ENCODE measurements around the gene REEP2.
"Not testable (repeated sequence)": the region's sequence is repeated elsewhere in the genome, so short reads cannot be mapped to it uniquely, and the experiment has no call there.

GRCh38 chr5:138410996-138411640, 27.7 kb upstream of the REEP2 start:
- TF ChIP-seq EZH2 (IDR thresholded peaks at IDR 0.05; ENCODE audit: low read depth, unreplicated experiment); ZNF331 (CRISPR knock-in tag; IDR thresholded peaks at IDR 0.05; ENCODE audit: low read depth); POLR2AphosphoS5 (IDR thresholded peaks at IDR 0.05; ENCODE audit: low read depth); EZH2phosphoT487 (IDR thresholded peaks at IDR 0.05; ENCODE audit: unreplicated experiment); ZNF114 (CRISPR knock-in tag; IDR thresholded peaks at IDR 0.05); STAT1 (IDR thresholded peaks at IDR 0.05; ENCODE audit: unreplicated experiment); JUNB (IDR thresholded peaks at IDR 0.05; ENCODE audit: unreplicated experiment); NANOG (IDR thresholded peaks at IDR 0.05; ENCODE audit: borderline replicate concordance); ZNF462 (CRISPR knock-in tag; IDR thresholded peaks at IDR 0.05): not testable (repeated sequence)
- TF ChIP-seq, protein P1, sequence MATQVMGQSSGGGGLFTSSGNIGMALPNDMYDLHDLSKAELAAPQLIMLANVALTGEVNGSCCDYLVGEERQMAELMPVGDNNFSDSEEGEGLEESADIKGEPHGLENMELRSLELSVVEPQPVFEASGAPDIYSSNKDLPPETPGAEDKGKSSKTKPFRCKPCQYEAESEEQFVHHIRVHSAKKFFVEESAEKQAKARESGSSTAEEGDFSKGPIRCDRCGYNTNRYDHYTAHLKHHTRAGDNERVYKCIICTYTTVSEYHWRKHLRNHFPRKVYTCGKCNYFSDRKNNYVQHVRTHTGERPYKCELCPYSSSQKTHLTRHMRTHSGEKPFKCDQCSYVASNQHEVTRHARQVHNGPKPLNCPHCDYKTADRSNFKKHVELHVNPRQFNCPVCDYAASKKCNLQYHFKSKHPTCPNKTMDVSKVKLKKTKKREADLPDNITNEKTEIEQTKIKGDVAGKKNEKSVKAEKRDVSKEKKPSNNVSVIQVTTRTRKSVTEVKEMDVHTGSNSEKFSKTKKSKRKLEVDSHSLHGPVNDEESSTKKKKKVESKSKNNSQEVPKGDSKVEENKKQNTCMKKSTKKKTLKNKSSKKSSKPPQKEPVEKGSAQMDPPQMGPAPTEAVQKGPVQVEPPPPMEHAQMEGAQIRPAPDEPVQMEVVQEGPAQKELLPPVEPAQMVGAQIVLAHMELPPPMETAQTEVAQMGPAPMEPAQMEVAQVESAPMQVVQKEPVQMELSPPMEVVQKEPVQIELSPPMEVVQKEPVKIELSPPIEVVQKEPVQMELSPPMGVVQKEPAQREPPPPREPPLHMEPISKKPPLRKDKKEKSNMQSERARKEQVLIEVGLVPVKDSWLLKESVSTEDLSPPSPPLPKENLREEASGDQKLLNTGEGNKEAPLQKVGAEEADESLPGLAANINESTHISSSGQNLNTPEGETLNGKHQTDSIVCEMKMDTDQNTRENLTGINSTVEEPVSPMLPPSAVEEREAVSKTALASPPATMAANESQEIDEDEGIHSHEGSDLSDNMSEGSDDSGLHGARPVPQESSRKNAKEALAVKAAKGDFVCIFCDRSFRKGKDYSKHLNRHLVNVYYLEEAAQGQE (IDR thresholded peaks at IDR 0.05; ENCODE audit: unreplicated experiment): not testable (repeated sequence)
- TF ChIP-seq, protein P2, sequence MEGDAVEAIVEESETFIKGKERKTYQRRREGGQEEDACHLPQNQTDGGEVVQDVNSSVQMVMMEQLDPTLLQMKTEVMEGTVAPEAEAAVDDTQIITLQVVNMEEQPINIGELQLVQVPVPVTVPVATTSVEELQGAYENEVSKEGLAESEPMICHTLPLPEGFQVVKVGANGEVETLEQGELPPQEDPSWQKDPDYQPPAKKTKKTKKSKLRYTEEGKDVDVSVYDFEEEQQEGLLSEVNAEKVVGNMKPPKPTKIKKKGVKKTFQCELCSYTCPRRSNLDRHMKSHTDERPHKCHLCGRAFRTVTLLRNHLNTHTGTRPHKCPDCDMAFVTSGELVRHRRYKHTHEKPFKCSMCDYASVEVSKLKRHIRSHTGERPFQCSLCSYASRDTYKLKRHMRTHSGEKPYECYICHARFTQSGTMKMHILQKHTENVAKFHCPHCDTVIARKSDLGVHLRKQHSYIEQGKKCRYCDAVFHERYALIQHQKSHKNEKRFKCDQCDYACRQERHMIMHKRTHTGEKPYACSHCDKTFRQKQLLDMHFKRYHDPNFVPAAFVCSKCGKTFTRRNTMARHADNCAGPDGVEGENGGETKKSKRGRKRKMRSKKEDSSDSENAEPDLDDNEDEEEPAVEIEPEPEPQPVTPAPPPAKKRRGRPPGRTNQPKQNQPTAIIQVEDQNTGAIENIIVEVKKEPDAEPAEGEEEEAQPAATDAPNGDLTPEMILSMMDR (conservative IDR thresholded peaks at IDR 0.05; ENCODE audit: low read depth in 2 of 2): peak; percentile 66 to 70
- peak; percentile 41; the same call in 1 of the 2 replicates for TF ChIP-seq CREB1 (CRISPR knock-in tag; IDR thresholded peaks at IDR 0.05; ENCODE audit: low read depth)
- TF ChIP-seq, protein P3, sequence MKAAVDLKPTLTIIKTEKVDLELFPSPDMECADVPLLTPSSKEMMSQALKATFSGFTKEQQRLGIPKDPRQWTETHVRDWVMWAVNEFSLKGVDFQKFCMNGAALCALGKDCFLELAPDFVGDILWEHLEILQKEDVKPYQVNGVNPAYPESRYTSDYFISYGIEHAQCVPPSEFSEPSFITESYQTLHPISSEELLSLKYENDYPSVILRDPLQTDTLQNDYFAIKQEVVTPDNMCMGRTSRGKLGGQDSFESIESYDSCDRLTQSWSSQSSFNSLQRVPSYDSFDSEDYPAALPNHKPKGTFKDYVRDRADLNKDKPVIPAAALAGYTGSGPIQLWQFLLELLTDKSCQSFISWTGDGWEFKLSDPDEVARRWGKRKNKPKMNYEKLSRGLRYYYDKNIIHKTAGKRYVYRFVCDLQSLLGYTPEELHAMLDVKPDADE (IDR thresholded peaks at IDR 0.05): not testable (repeated sequence)

Measured in GM23338 (cell line).